Endothelial cell of umbilical vein (primary cell): Measurements from ENCODE around the gene CACNG8. TPM values are rescaled to one million over a fixed set of nuclear protein-coding genes. Genes with fewer than 3 reads are reported as not detected.

Experiments used
- Bru-seq: library from RNA; stranded (reverse); fragments of 400-500 nt; gene quantifications from one replicate; lab custom pipeline; 2021; lab: Mats Ljungman, UMichigan
- BruChase-seq, 2 experiments: library from RNA; stranded (reverse); fragments of 400-500 nt; gene quantifications; one replicate each; lab custom pipeline; 2021; lab: Mats Ljungman, UMichigan
- BruUV-seq: library from RNA; stranded (reverse); fragments of 400-500 nt; replicated peaks from 2 replicates; lab custom pipeline; 2021; lab: Mats Ljungman, UMichigan
- CTCF ChIA-PET: fragments of 300-600, 350-600 bp; sonication (Branson Sonifier 250); formaldehyde crosslinking; loops from one replicate; lab custom pipeline; 2021; ENCODE audit warnings: antibody characterized with exemption, inconsistent platforms; lab: Charles Lee
- POLR2A ChIA-PET: fragments of 300-600, 350-600 bp; sonication (Branson Sonifier 250); formaldehyde crosslinking; loops from one replicate; lab custom pipeline; 2021; ENCODE audit warnings: antibody characterized with exemption, inconsistent platforms; lab: Charles Lee
- DNase-seq: peaks from one replicate; pipeline ENCODE4 v3.0.0-alpha.2; 2011; ENCODE audit warnings: low read depth, low spot score
- FAIRE-seq: peaks from 2 replicates; lab custom pipeline; 2011; peaks lifted over from hg19 to GRCh38; lab: Jason Lieb, UNC
- H2AFZ ChIP-seq: 2 replicates; pipeline ENCODE4 v1.6.0; 2012; ENCODE audit warnings: low read depth, low read length, control low read depth, inconsistent platforms
- H3K27ac ChIP-seq: 2 replicates; pipeline ENCODE4 v1.5.1; 2011; ENCODE audit warnings: low read depth, mild to moderate bottlenecking, control low read depth, low read length, moderate library complexity; ENCODE audit not compliant: insufficient read depth
- H3K27me3 ChIP-seq, 2 experiments: 2 replicates each; pipeline versions ENCODE4 v1.6.0 to v1.6.1; 2011; ENCODE audit warnings: low read length in 2 of 2, mixed read lengths in 1 of 2; ENCODE audit not compliant: control insufficient read depth in 2 of 2, insufficient read depth in 2 of 2
- H3K36me3 ChIP-seq, 2 experiments: 2 replicates in 1 of 2; 3 replicates in 1 of 2; pipeline ENCODE4 v1.5.1; 2011; ENCODE audit warnings: low read length in 2 of 2, mild to moderate bottlenecking in 1 of 2, moderate library complexity in 1 of 2; ENCODE audit not compliant: control insufficient read depth in 2 of 2, insufficient read depth in 2 of 2; ENCODE audit errors: extremely low read depth in 1 of 2
- H3K4me1 ChIP-seq: 3 replicates; pipeline ENCODE4 v1.5.1; 2011; ENCODE audit warnings: mild to moderate bottlenecking, low read length; ENCODE audit not compliant: control insufficient read depth, insufficient read depth; ENCODE audit errors: extremely low read depth
- H3K4me2 ChIP-seq: 2 replicates; pipeline ENCODE4 v1.6.1; 2011; ENCODE audit warnings: low read length, control low read depth, mixed read lengths; ENCODE audit not compliant: insufficient read depth
- H3K4me3 ChIP-seq, 3 experiments: fragments of 200-600 bp in 1 of 3; sonication (generic), shearing (Covaris generic) in 1 of 3; replicated peaks in 1 of 3; 2 replicates each; pipeline ENCODE4 v1.5.1; 2011 to 2016; ENCODE audit warnings: control low read depth in 3 of 3, low read length in 3 of 3, mild to moderate bottlenecking in 2 of 3, inconsistent platforms in 1 of 3, low read depth in 1 of 3, moderate library complexity in 1 of 3; ENCODE audit not compliant: insufficient read depth in 1 of 3
- H3K79me2 ChIP-seq: 2 replicates; pipeline ENCODE4 v1.6.0; 2012; ENCODE audit warnings: low read length, inconsistent platforms; ENCODE audit not compliant: control insufficient read depth, insufficient read depth
- H3K9ac ChIP-seq: replicated peaks from 2 replicates; pipeline ENCODE3; 2011; ENCODE audit warnings: low read length, control low read depth; ENCODE audit not compliant: insufficient read depth; ENCODE audit errors: extremely low read depth
- H3K9me1 ChIP-seq: replicated peaks from 3 replicates; pipeline ENCODE4 v1.6.0; 2011; ENCODE audit warnings: mild to moderate bottlenecking, low read length; ENCODE audit not compliant: control insufficient read depth, insufficient read depth; ENCODE audit errors: extremely low read depth
- H3K9me3 ChIP-seq: replicated peaks from 2 replicates; pipeline ENCODE4 v1.5.1; 2012; ENCODE audit warnings: low read length, inconsistent platforms; ENCODE audit not compliant: control insufficient read depth, insufficient read depth
- H4K20me1 ChIP-seq: replicated peaks from 2 replicates; pipeline ENCODE3; 2011; ENCODE audit warnings: mild to moderate bottlenecking, low read length; ENCODE audit not compliant: control insufficient read depth, insufficient read depth; ENCODE audit errors: extremely low read depth
- EZH2 ChIP-seq: IDR thresholded peaks from 2 replicates; pipeline ENCODE4 v1.6.1; 2012; ENCODE audit warnings: borderline replicate concordance, low read depth, mild to moderate bottlenecking, moderate library complexity, low read length, inconsistent platforms; ENCODE audit not compliant: severe bottlenecking
- FOS ChIP-seq: IDR thresholded peaks from 2 replicates; pipeline ENCODE4 v1.6.1; 2011; ENCODE audit warnings: mild to moderate bottlenecking, low read length, moderate library complexity, borderline replicate concordance; ENCODE audit not compliant: insufficient read depth
- GATA2 ChIP-seq: IDR thresholded peaks from 2 replicates; pipeline ENCODE4 v1.7.0; 2011; ENCODE audit warnings: low read depth, mild to moderate bottlenecking, moderate library complexity, mixed read lengths, low read length; ENCODE audit not compliant: insufficient read length, insufficient read depth
- JUN ChIP-seq: IDR thresholded peaks from 2 replicates; pipeline ENCODE4 v1.6.1; 2011; ENCODE audit warnings: borderline replicate concordance, low read depth; ENCODE audit not compliant: insufficient read length, insufficient read depth
- MYC ChIP-seq: IDR thresholded peaks from one replicate; pipeline ENCODE4 v1.6.1; 2011; ENCODE audit warnings: mild to moderate bottlenecking, low read depth, low read length
- POLR2A ChIP-seq: IDR thresholded peaks from 2 replicates; pipeline ENCODE4 v1.6.1; 2012; ENCODE audit warnings: low read depth, mild to moderate bottlenecking, control low read depth, low read length
- POLR2AphosphoS5 ChIP-seq: IDR thresholded peaks from 2 replicates; pipeline ENCODE4 v1.6.1; 2012; ENCODE audit warnings: low read depth, mild to moderate bottlenecking, control low read depth, low read length, moderate library complexity; ENCODE audit not compliant: insufficient read depth
- dilution Hi-C: fragments of 300-500 bp; cut with MboI; formaldehyde crosslinking; loops from one replicate; pipeline ENCODE4 v1.15.0; 2019; ENCODE audit warnings: low sequenced_read_pairs; ENCODE audit not compliant: extremely low pct_ligation_motif_present
- intact Hi-C: fragments of 100-400 bp; cut with micrococcal nuclease; formaldehyde crosslinking; loops from one replicate; pipeline ENCODE4 v1.10.0; 2022
- long read RNA-seq: library from polyadenylated mRNA; stranded (forward); transcript quantifications from one replicate; pipeline ENCODE4 v2.0.0, GENCODE V29; 2021
- polyA minus RNA-seq, 3 experiments: library from RNA; depleted of rRNA, polyadenylated mRNA; stranded (reverse); fragments of >200 nt; gene quantifications; 1 replicate in 1 of 3; 2 replicates in 2 of 3; pipeline ENCODE4 v1.2.3, GENCODE V29; 2011
- polyA plus RNA-seq, 4 experiments: library from polyadenylated mRNA; depleted of rRNA in 3 of 4; stranded (reverse) in 3 of 4; unstranded in 1 of 4; fragments of >200 nt; gene quantifications; 2 replicates each; pipeline versions ENCODE4 v1.2.1 to v1.2.3, GENCODE V29; 2011 to 2012; ENCODE audit warnings: missing spikeins in 1 of 4
- total RNA-seq: library from RNA; stranded (reverse); gene quantifications from 2 replicates; pipeline ENCODE4 v1.2.3, GENCODE V29; 2021
- TF ChIP-seq, protein P1 (sequence below): IDR thresholded peaks from 2 replicates; pipeline ENCODE4 v1.6.1; 2011; ENCODE audit not compliant: insufficient read depth, insufficient read length
- TF ChIP-seq, protein P2 (sequence below), 2 donors: IDR thresholded peaks; 1 replicate in 1 of 2; 2 replicates in 1 of 2; pipeline ENCODE4 v1.5.1; 2011; ENCODE audit warnings: low read length in 2 of 2, mild to moderate bottlenecking in 2 of 2, moderate library complexity in 2 of 2, control low read depth in 1 of 2, inconsistent platforms in 1 of 2, low read depth in 1 of 2; ENCODE audit not compliant: insufficient read depth in 1 of 2; ENCODE audit errors: extremely low read depth in 1 of 2

CACNG8 gene
- 1.7 and 3.0 TPM in 2 replicates for total RNA-seq
- polyA plus RNA-seq: 0.11 and 0.18 TPM in 2 replicates
- 0.15 and 0.21 TPM in 2 replicates for polyA plus RNA-seq (2011; cell fraction: cytosol; rRNA removed)
- 1.6 and 1.9 TPM in 2 replicates for polyA plus RNA-seq (2011; cell fraction: nucleus; rRNA removed)
- polyA plus RNA-seq (2012): 7.0 and 9.1 TPM in 2 replicates
- 0.44 and 0.49 TPM in 2 replicates for polyA minus RNA-seq
- polyA minus RNA-seq (2011; cell fraction: cytosol; rRNA and poly(A)+ RNA removed): not detected
- 0.63 and 0.96 TPM in 2 replicates for polyA minus RNA-seq (2011; cell fraction: nucleus; rRNA and poly(A)+ RNA removed)
- percentile 36 among the genes with signal in this experiment for Bru-seq, nascent RNA
- BruChase-seq, experiment 1, labeled RNA remaining after a 6-hour chase: percentile 61 among the genes with signal in this experiment
- BruChase-seq, experiment 2, labeled RNA remaining after a 2-hour chase: percentile 47 among the genes with signal in this experiment
- long read RNA-seq, partial matches to known transcripts: 0 of 1 reads
- long read RNA-seq, other reads (novel, unspliced or antisense): 1 of 1 reads

DNA sequence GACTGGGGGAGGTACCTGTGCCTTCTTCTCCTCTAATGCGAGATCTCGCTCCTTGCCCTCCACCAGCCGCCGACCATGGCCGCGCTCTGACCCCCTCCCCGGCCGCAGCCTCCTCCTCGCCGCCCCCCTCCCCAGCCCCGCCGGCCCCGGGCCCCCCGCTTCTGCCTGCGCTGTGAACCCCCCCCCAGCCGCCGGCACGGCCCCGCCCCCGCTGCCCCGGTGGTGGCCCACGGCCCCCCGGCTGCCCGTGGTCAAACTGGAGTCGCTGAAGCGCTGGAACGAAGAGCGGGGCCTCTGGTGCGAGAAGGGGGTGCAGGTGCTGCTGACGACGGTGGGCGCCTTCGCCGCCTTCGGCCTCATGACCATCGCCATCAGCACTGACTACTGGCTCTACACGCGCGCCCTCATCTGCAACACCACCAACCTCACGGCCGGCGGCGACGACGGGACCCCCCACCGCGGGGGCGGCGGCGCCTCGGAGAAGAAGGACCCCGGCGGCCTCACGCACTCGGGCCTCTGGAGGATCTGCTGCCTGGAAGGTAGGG, at the start of gene CACNG8:
CACNG8 (plus strand) TSS at position 51 of the 545 bp plus-strand sequence.
- Histone ChIP-seq H3K27me3 (peaks cover 41 to 52% of the 10 kb centered on the region in 2 experiments), H3K9me1 (no peaks in the 10 kb centered on the region), H3K79me2 (no peaks in the 10 kb centered on the region), H3K4me1 (peaks cover 5% of the 10 kb centered on the region), H3K27ac (no peak within 1 kb of the TSS), H3K36me3 (no peaks in the 10 kb centered on the region), H4K20me1 (no peaks in the 10 kb centered on the region), H3K9ac (no peak within 1 kb of the TSS), H3K9me3 (no peaks in the 10 kb centered on the region), H2AFZ (peak within 1 kb of the TSS; percentile 24), H3K4me2 (no peak within 1 kb of the TSS), H3K4me3 (peak within 1 kb of the TSS in 2 of 3 experiments; percentile 27 to 46)
- FAIRE-seq: no peak
- intact Hi-C loops: no loop called here
- ChIA-PET POLR2A (no interaction called here), CTCF (no interaction called here)
- no TSS peak for BruUV-seq
- no peak for DNase-seq
- TF ChIP-seq EZH2: peak; percentile 80
- TF ChIP-seq JUN: no peak
- dilution Hi-C loops: no loop called here

DNA sequence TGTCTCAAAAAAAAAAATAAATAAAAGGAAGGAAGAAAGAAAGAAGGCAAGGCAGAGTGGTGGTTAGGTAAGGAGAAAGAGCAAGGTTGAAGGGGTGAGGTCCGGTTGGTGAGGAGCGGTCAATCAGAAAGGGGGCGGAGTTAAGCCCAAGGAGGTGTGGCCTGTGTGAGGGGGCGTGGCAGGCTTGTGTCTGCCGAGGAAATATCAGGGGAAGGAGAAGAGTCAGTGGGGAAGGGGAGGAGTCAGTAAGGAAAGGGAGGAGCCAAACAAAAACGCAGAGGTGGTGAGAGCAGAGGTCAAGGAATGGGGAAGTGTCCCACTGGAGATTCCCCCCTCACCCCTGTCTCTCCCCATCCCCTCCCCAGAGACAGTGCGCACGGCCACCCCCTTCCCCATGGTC, 47.7 kb upstream of the CACNG8 start:
- Histone ChIP-seq H3K4me2 (no peak overlapping the region), H4K20me1 (no peaks in the 10 kb centered on the region), H2AFZ (no peak overlapping the region), H3K36me3 (no peaks in the 10 kb centered on the region), H3K79me2 (no peaks in the 10 kb centered on the region), H3K27me3 (peaks cover 8 to 12% of the 10 kb centered on the region in 2 experiments), H3K27ac (no peak overlapping the region), H3K4me3 (no peak overlapping the region), H3K9ac (no peak overlapping the region), H3K4me1 (no peaks in the 10 kb centered on the region), H3K9me1 (no peaks in the 10 kb centered on the region), H3K9me3 (no peaks in the 10 kb centered on the region)
- no TSS peak for BruUV-seq
- ChIA-PET POLR2A (no interaction called here), CTCF (no interaction called here)
- intact Hi-C loops: no loop called here
- FAIRE-seq: no peak
- no peak for TF ChIP-seq EZH2
- no peak for TF ChIP-seq MYC
- no peak for TF ChIP-seq POLR2A
- no peak for TF ChIP-seq GATA2
- TF ChIP-seq, protein P1, sequence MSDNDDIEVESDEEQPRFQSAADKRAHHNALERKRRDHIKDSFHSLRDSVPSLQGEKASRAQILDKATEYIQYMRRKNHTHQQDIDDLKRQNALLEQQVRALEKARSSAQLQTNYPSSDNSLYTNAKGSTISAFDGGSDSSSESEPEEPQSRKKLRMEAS: no peak
- no peak for TF ChIP-seq POLR2AphosphoS5
- TF ChIP-seq FOS: no peak
- TF ChIP-seq JUN: no peak
- TF ChIP-seq, protein P2, sequence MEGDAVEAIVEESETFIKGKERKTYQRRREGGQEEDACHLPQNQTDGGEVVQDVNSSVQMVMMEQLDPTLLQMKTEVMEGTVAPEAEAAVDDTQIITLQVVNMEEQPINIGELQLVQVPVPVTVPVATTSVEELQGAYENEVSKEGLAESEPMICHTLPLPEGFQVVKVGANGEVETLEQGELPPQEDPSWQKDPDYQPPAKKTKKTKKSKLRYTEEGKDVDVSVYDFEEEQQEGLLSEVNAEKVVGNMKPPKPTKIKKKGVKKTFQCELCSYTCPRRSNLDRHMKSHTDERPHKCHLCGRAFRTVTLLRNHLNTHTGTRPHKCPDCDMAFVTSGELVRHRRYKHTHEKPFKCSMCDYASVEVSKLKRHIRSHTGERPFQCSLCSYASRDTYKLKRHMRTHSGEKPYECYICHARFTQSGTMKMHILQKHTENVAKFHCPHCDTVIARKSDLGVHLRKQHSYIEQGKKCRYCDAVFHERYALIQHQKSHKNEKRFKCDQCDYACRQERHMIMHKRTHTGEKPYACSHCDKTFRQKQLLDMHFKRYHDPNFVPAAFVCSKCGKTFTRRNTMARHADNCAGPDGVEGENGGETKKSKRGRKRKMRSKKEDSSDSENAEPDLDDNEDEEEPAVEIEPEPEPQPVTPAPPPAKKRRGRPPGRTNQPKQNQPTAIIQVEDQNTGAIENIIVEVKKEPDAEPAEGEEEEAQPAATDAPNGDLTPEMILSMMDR (IDR thresholded peaks at IDR 0.05; ENCODE audit: extremely low read depth in 1 of 2, insufficient read depth in 1 of 2, low read depth in 1 of 2, low read length in 2 of 2): no peak
- no peak for DNase-seq
- dilution Hi-C loops: no loop called here
